Kidney epithelial cell (primary cell): ENCODE results near the gene PRR33. TPM values are rescaled to one million over a fixed set of nuclear protein-coding genes. Genes with fewer than 3 reads are reported as not detected.

Experiments
- DNase-seq: peaks from one replicate; pipeline ENCODE4 v3.0.0-alpha.2; 2010; ENCODE audit warnings: low read depth
- H3K27me3 ChIP-seq: 2 replicates; pipeline ENCODE4 v1.6.0; 2011; ENCODE audit warnings: low read length; ENCODE audit not compliant: control insufficient read depth, insufficient read depth
- H3K36me3 ChIP-seq: 2 replicates; pipeline ENCODE4 v1.5.1; 2011; ENCODE audit warnings: low read length; ENCODE audit not compliant: control insufficient read depth, insufficient read depth
- H3K4me3 ChIP-seq: 2 replicates; pipeline ENCODE4 v1.5.1; 2011; ENCODE audit warnings: low read depth, mild to moderate bottlenecking, control low read depth, low read length
- CTCF ChIP-seq: IDR thresholded peaks from 2 replicates; pipeline ENCODE4 v1.5.1; 2011; ENCODE audit warnings: mild to moderate bottlenecking, moderate library complexity, low read length, control low read depth, inconsistent platforms; ENCODE audit not compliant: insufficient read depth, poor library complexity, severe bottlenecking
- total RNA-seq: library from RNA; depleted of rRNA; stranded (reverse); fragments of >200 nt; gene quantifications from 2 replicates; pipeline ENCODE4 v1.2.3, GENCODE V29; 2015

Gene PRR33
- total RNA-seq, 1 donor from 2014 or later, result not detected

- H3K36me3 ChIP-seq, result no peaks in the 10 kb centered on the region
- peaks cover 34% of the 10 kb centered on the region for H3K27me3 ChIP-seq
- no peak overlapping the region for H3K4me3 ChIP-seq
- TF ChIP-seq CTCF, result no peak
- DNase-seq, result peak; percentile 23
Observed at GRCh38 chr11:1873048-1873812, 18.5 kb downstream of the PRR33 start.

GRCh38 chr11:1872267-1872985, 19.3 kb downstream of the PRR33 start:
- DNase-seq, result no peak
- H3K4me3 ChIP-seq, result no peak overlapping the region
- TF ChIP-seq CTCF, result no peak
- peaks cover 36% of the 10 kb centered on the region for H3K27me3 ChIP-seq
- no peaks in the 10 kb centered on the region for H3K36me3 ChIP-seq

GRCh38 chr11:1871531-1871930, 20.2 kb downstream of the PRR33 start:
- no peak for TF ChIP-seq CTCF
- DNase-seq, result no peak
- H3K36me3 ChIP-seq, result no peaks in the 10 kb centered on the region
- H3K27me3 ChIP-seq, result peaks cover 41% of the 10 kb centered on the region
- no peak overlapping the region for H3K4me3 ChIP-seq

GRCh38 chr11:1870721-1871466, 20.8 kb downstream of the PRR33 start:
- no peak for DNase-seq
- no peak overlapping the region for H3K4me3 ChIP-seq
- no peak for TF ChIP-seq CTCF
- H3K27me3 ChIP-seq, result peaks cover 41% of the 10 kb centered on the region
- H3K36me3 ChIP-seq, result no peaks in the 10 kb centered on the region

- no peak for TF ChIP-seq CTCF
- Histone ChIP-seq H3K27me3 (peaks cover 41% of the 10 kb centered on the region), H3K4me3 (no peak overlapping the region), H3K36me3 (no peaks in the 10 kb centered on the region)
- DNase-seq, result no peak
Observed at GRCh38 chr11:1870326-1870696, 21.4 kb downstream of the PRR33 start.
